ENCODE data around the gene KCTD21. TPM values are rescaled to one million over a fixed set of nuclear protein-coding genes. Genes with fewer than 3 reads are reported as not detected.

The KCTD21 gene
- total RNA-seq, 1 experiment from 2014 or later: 3.0 TPM

DNA sequence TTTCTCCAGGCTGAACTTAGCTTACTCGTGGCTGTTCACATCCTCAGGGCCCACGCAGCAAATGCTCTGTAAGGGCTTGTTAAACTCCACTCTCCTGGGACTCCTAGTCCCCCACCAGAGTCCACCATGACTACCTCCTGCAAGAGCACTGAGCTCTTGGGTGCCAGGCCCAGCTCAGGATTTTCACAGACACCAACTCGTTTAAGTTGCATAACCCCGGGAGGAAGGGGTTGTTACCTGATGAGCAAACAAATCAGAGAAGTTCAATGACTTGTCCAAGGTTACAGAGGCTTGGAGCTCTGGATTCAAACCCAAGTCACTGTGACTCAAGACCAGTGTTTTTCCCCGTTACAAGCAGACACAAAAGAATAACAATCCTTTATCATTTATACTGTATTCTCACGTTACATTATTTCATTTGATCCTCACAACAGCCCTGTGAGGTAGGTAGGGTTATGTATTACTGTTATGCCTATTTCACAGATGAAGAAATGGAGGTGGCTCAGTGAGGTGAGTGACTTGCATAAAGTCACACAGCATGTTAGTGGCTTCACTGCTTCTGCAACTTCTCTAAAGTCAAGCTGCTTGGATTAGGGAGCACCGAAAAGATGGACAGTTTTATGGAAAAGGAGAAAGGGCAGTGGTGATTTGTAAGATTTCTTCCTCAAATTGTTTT is 17.4 kb downstream of the KCTD21 start (continued):
- no peak for TF ChIP-seq CTCF (IDR thresholded peaks at IDR 0.05 in 2 of 3, conservative IDR thresholded peaks at IDR 0.05 in 1 of 3; ENCODE audit: borderline replicate concordance in 1 of 3, insufficient read depth in 1 of 3, low read depth in 2 of 3, low read length in 2 of 3)

DNA sequence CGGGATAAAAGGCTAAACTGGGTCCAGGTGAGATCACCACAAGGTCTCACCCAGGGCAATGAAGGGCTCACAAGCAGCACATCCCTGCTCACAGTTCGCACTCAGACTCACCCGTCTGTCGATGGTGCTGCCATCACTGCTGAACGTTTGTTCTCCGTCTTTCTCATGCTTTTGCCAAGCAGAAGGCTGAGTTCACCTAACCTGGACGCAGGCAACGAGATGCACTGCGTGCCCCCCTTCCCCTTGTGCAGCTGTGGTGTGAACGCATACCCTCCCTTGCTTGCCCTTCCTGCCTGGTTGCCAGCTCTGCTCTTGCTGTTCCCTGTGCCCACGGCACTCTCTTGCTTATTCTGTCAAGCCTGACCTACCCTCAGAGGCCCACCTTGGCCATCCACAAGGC is 18.0 kb downstream of the KCTD21 start:
- H2AFZ ChIP-seq (ENCODE audit: low read depth, low read length, poor library complexity, severe bottlenecking): no peak overlapping the region
- H3K27ac ChIP-seq (ENCODE audit: low read depth, low read length): no peak overlapping the region
- CTCF ChIA-PET: no interaction called here
- H3K4me3 ChIP-seq (replicated peaks in 1 of 2; ENCODE audit: low read depth in 1 of 2, low read length in 2 of 2): no peak overlapping the region
- no peaks in the 10 kb centered on the region for H3K79me2 ChIP-seq (ENCODE audit: insufficient read depth, low read length)
- H3K4me2 ChIP-seq (ENCODE audit: low read length): no peak overlapping the region
- H3K36me3 ChIP-seq (ENCODE audit: control insufficient read depth in 1 of 2, insufficient read depth in 2 of 2, low read length in 2 of 2): no peaks in the 10 kb centered on the region; a peak in 1 of 4 replicates
- H3K9me2 ChIP-seq (ENCODE audit: insufficient read depth): no peaks in the 10 kb centered on the region
- no peaks in the 10 kb centered on the region for H3K9me3 ChIP-seq (ENCODE audit: control insufficient read depth in 1 of 2, insufficient read depth in 1 of 2, low read depth in 1 of 2, low read length in 2 of 2)
- H3K9ac ChIP-seq (ENCODE audit: low read length): no peak overlapping the region
- H4K20me1 ChIP-seq (ENCODE audit: insufficient read depth): no peaks in the 10 kb centered on the region
- H3K27me3 ChIP-seq (ENCODE audit: insufficient read depth, low read length): no peaks in the 10 kb centered on the region
- no peak for ATAC-seq
- DNase-seq (ENCODE audit: low read depth, low spot score): no peak
- intact Hi-C loops (cut with micrococcal nuclease): no loop called here
- BruUV-seq (replicated peaks): no TSS peak
- POLR2A ChIA-PET: no interaction called here
- TF ChIP-seq POLR2AphosphoS5 (IDR thresholded peaks at IDR 0.05; ENCODE audit: low read depth, low read length) (no peak), ELF1 (IDR thresholded peaks at IDR 0.05; ENCODE audit: borderline replicate concordance, low read depth) (no peak), SIN3A (IDR thresholded peaks at IDR 0.05; ENCODE audit: low read depth) (no peak), RAD21 (IDR thresholded peaks at IDR 0.05; ENCODE audit: low read depth) (no peak), ZFX (IDR thresholded peaks at IDR 0.05) (no peak), FOSL1 (IDR thresholded peaks at IDR 0.05; ENCODE audit: low read depth) (no peak), EZH2 (IDR thresholded peaks at IDR 0.05) (no peak)
- TF ChIP-seq, protein P1, sequence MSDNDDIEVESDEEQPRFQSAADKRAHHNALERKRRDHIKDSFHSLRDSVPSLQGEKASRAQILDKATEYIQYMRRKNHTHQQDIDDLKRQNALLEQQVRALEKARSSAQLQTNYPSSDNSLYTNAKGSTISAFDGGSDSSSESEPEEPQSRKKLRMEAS (IDR thresholded peaks at IDR 0.05): no peak
- H3K4me1 ChIP-seq (ENCODE audit: control insufficient read depth in 1 of 2, insufficient read depth in 2 of 2, low read length in 2 of 2): no peaks in the 10 kb centered on the region
- RAD21 ChIA-PET (ENCODE audit: low non-redundant PET in 1 of 2, low total read pairs in 2 of 2, uncharacterized antibody in 2 of 2, unreplicated experiment in 2 of 2): no interaction called here

Data from HCT116 (cell line).